ENCODE data around the gene KCNMB2. TPM values are rescaled to one million over a fixed set of nuclear protein-coding genes. Genes with fewer than 3 reads are reported as not detected.

The KCNMB2 gene
- 1 to 10 TPM in 4 of 6 donors, under 1 TPM in 2; 0.69 to 3.3 (median 1.7) TPM for total RNA-seq
- 10 to 100 TPM in 1 of 2 donors, 1 to 10 TPM in 1; 3.6 to 38.0 TPM for polyA plus RNA-seq

DNA sequence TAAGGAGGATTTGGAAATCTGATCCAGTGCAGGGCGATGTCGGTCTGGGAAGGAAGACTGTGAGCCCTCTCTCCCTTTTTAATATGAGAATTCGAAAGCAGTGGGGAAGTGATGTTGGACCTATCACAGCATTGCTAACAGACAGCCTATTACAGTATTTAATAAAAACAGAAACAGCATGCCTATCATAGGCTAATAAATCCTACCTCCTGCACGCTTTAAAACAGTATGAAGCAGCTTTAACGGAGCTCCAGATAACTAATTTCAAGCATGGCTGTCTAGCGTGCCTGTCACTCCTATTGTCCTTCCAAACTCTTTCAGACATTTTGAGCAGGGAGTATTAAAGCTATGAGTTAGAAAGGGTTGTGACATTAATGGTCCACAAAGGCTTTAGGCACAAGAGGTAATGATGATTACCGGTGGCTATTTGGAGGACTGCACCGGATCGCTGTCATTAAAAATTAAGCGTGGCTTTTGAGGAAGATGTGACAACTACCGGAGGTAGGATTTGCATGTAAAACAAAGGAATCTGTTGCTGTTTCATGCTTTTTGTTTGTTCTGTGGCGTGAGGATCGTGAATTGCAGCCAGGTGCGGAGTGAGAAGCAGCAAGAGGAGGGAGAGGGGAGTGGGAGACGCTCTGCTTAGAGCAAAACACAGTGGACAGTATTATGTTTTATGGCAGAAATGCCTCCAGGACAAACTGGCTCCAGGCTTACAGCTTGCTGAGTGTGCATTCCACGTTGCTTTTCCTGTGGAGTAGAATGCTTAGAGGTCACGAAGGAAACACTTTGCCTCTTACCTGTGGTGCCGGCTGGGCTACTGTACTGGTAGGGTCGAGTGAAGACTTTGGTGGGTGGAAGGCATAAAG, at the start of gene KCNMB2:
Gene KCNMB2, plus strand, starts transcription at position 226 of the 869 bp plus-strand sequence.
- intact Hi-C loops (cut with DNase I) = no loop called here

DNA sequence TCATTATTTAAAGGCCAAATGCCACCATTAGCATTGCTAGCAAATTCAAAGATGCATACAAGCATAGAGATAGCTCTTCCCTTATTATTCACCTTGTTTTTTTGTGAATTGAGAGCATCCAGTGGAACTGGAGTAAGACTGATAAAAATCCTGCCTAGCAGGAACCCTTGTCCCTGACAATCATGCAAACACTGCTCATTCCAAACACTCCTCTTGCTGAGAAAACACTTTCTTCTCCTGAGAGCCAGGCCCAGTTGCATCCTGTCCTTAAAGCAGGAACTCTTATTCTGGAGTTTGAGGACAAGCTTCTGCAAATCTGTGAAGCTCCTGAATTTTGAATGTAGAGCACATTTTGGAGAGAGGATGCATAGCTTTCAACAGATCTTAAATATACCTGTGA, 49.3 kb upstream of the KCNMB2 start:
- Histone ChIP-seq H3K4me1 (no peaks in the 10 kb centered on the region), H3K27me3 (no peaks in the 10 kb centered on the region), H3K36me3 (no peaks in the 10 kb centered on the region), H3K4me3 (no peak overlapping the region), H3K9me3 (no peaks in the 10 kb centered on the region), H3K27ac (no peak overlapping the region)
- DNase-seq (no peak), ATAC-seq (no peak), FAIRE-seq (no peak)
- TF ChIP-seq, protein P1, sequence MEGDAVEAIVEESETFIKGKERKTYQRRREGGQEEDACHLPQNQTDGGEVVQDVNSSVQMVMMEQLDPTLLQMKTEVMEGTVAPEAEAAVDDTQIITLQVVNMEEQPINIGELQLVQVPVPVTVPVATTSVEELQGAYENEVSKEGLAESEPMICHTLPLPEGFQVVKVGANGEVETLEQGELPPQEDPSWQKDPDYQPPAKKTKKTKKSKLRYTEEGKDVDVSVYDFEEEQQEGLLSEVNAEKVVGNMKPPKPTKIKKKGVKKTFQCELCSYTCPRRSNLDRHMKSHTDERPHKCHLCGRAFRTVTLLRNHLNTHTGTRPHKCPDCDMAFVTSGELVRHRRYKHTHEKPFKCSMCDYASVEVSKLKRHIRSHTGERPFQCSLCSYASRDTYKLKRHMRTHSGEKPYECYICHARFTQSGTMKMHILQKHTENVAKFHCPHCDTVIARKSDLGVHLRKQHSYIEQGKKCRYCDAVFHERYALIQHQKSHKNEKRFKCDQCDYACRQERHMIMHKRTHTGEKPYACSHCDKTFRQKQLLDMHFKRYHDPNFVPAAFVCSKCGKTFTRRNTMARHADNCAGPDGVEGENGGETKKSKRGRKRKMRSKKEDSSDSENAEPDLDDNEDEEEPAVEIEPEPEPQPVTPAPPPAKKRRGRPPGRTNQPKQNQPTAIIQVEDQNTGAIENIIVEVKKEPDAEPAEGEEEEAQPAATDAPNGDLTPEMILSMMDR (IDR thresholded peaks at IDR 0.05) = no peak
- intact Hi-C loops (cut with DNase I) = no loop called here

More for the DNA sequence above, at the start of gene KCNMB2:
- 10 to 11% methylated on average over 19 of the region's 19 CpGs for WGBS, 2 donors
- Histone ChIP-seq H3K36me3 (no peaks in the 10 kb centered on the region), H3K27me3 (no peaks in the 10 kb centered on the region), H3K9me3 (no peaks in the 10 kb centered on the region), H3K27ac (no peak within 1 kb of the TSS), H3K4me1 (peaks cover 0 to 8% (median 0%) of the 10 kb centered on the region in 3 donors), H3K4me3 (peak within 1 kb of the TSS in 2 of 4 donors; percentile 9 to 42)
- FAIRE-seq (no peak), ATAC-seq (peak; percentile 43 to 77 (median 67)), DNase-seq (no peak)
- TF ChIP-seq, protein P1 (IDR thresholded peaks at IDR 0.05) = no peak

DNA sequence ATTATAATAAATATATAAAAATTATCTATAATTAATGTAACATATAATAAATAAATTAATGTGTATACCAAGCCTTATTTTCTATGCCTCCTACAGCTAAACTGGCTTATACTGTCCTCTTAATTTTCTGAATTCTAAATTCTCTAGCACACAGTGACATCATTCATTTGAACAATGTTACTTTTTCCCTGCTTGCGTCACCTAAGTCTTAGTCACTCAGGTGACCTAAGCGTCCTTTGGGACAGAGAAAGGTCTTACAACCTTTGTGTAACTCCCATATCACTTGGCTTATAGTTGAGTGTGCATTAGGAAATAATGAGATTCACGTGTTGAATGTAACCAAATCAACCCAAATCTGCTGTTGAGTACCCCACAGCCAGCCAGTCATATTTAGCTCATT, 48.5 kb upstream of the KCNMB2 start:
- H3K4me1 ChIP-seq = no peaks in the 10 kb centered on the region
- FAIRE-seq (no peak), DNase-seq (no peak), ATAC-seq (no peak)
- H3K27ac ChIP-seq = no peak overlapping the region
- intact Hi-C loops (cut with DNase I) = no loop called here
- WGBS, 2 donors = 86 to 88% methylated on average over 3 of the region's 3 CpGs
- H3K36me3 ChIP-seq = no peaks in the 10 kb centered on the region
- H3K4me3 ChIP-seq = no peak overlapping the region
- no peaks in the 10 kb centered on the region for H3K27me3 ChIP-seq
- H3K9me3 ChIP-seq = no peaks in the 10 kb centered on the region
- TF ChIP-seq, protein P1 (IDR thresholded peaks at IDR 0.05) = no peak

DNA sequence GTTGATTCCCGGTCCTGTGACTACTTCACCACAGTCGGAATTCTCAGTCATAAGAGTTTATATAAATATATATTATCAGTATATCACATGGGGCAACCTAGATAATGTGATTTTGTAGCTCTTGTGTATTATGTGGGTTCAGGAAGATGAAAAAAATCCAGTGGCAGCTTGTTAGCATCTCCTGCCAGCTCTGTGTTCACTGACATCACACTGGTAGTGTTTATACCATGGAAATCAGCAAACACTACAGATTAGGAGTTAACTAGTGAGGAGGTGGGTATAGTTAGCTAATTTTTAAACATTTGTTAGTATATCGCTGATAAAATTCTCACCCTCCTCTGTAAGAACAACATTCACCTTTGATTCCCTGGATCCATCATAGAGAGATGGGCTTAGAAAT, 44.5 kb upstream of the KCNMB2 start:
- TF ChIP-seq, protein P1 (IDR thresholded peaks at IDR 0.05) = no peak
- no peak for FAIRE-seq
- ATAC-seq = peak in 2 of 4 donors; percentile 37 to 51
- H3K27ac ChIP-seq = no peak overlapping the region
- H3K9me3 ChIP-seq = no peaks in the 10 kb centered on the region
- intact Hi-C loops (cut with DNase I) = no loop called here
- H3K27me3 ChIP-seq = no peaks in the 10 kb centered on the region
- H3K36me3 ChIP-seq = no peaks in the 10 kb centered on the region
- no peaks in the 10 kb centered on the region for H3K4me1 ChIP-seq
- 46 to 51% methylated on average over 3 of the region's 3 CpGs for WGBS, 2 donors
- DNase-seq = no peak
- no peak overlapping the region for H3K4me3 ChIP-seq

DNA sequence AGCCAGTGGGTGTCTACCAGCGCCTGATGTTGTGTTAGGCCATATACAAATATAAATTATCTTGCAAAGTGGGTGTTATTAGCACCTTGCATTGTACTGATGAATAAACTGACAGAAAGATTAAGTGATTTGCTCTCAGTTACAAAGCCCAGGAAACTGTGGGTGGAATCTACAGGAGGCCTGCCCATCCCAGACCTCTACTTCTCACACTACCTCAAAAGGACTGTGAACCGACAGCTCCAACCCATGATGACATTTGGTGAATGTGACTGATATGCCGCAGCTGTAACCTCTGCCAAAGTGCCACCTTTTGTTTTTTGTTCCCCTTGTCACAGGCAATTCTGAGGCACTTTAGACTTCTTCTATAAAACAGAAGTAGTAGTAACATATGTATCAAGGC, 43.7 kb upstream of the KCNMB2 start:
- Histone ChIP-seq H3K27me3 (no peaks in the 10 kb centered on the region), H3K4me1 (no peaks in the 10 kb centered on the region), H3K9me3 (no peaks in the 10 kb centered on the region), H3K36me3 (no peaks in the 10 kb centered on the region), H3K4me3 (no peak overlapping the region), H3K27ac (no peak overlapping the region)
- 56 to 68% methylated on average over 3 of the region's 3 CpGs for whole genome bisulfite sequencing, 2 donors
- intact Hi-C loops (cut with DNase I) = no loop called here
- TF ChIP-seq, protein P1 (IDR thresholded peaks at IDR 0.05) = no peak
- ATAC-seq = no peak
- DNase-seq = no peak
- no peak for FAIRE-seq
